B cell (primary cell): Measurements from ENCODE around the gene GSTA3. TPM values are rescaled to one million over a fixed set of nuclear protein-coding genes. Genes with fewer than 3 reads are reported as not detected.
"Not testable (repeated sequence)": the region's sequence is repeated elsewhere in the genome, so short reads cannot be mapped to it uniquely, and the experiment has no call there.

Source experiments
- ATAC-seq: fragments of 200-7000 bp; cut with Tn5 transposase; one replicate; pipeline ENCODE4 v1.10.0; 2021; ENCODE audit warnings: low read depth, mild to moderate bottlenecking, moderate number of reproducible peaks, moderate library complexity
- CTCF ChIA-PET: fragments of 350-600 bp; sonication (Branson Sonifier 250); formaldehyde crosslinking; loops from one replicate; lab custom pipeline; 2021; ENCODE audit warnings: antibody characterized with exemption, inconsistent platforms; lab: Charles Lee
- POLR2A ChIA-PET: fragments of 350-600 bp; sonication (Branson Sonifier 250); formaldehyde crosslinking; loops from one replicate; lab custom pipeline; 2021; ENCODE audit warnings: antibody characterized with exemption; lab: Charles Lee
- DNase-seq: peaks from one replicate; pipeline ENCODE4 v3.0.0; 2013
- H2AFZ ChIP-seq: 2 replicates; pipeline ENCODE4 v1.6.1; 2012; ENCODE audit warnings: mild to moderate bottlenecking, low read depth, low read length; ENCODE audit not compliant: insufficient read depth, poor library complexity, severe bottlenecking
- H3K27ac ChIP-seq, 2 donors: 1 replicate in 1 of 2; 2 replicates in 1 of 2; pipeline ENCODE4 v1.5.1; 2012 to 2013; ENCODE audit warnings: low read length in 2 of 2, mild to moderate bottlenecking in 2 of 2, moderate library complexity in 1 of 2
- H3K27me3 ChIP-seq, 4 experiments: fragments of 200-600 bp in 1 of 4; sonication (generic) in 1 of 4; replicated peaks in 1 of 4; 1 replicate in 2 of 4; 2 replicates in 2 of 4; pipeline versions ENCODE4 v1.6.1 to v1.7.0; 2013 to 2016; ENCODE audit warnings: low read length in 3 of 4, mild to moderate bottlenecking in 2 of 4, mixed read lengths in 1 of 4, moderate library complexity in 1 of 4; ENCODE audit not compliant: insufficient read depth in 4 of 4, control insufficient read depth in 3 of 4; ENCODE audit errors: control extremely low read depth in 1 of 4
- H3K36me3 ChIP-seq, 2 experiments: replicated peaks in 1 of 2; 1 replicate in 1 of 2; 2 replicates in 1 of 2; pipeline versions ENCODE4 v1.6.1 to v1.7.1; 2013; ENCODE audit warnings: low read length in 1 of 2; ENCODE audit not compliant: insufficient read depth in 2 of 2, control insufficient read depth in 1 of 2; ENCODE audit errors: control extremely low read depth in 1 of 2, extremely low read depth in 1 of 2
- H3K4me1 ChIP-seq, 2 donors: fragments of 200-600 bp in 1 of 2; sonication (generic) in 1 of 2; 1 replicate in 1 of 2; 2 replicates in 1 of 2; pipeline versions ENCODE4 v1.5.1 to v1.6.1; 2013 to 2017; ENCODE audit warnings: low read length in 2 of 2; ENCODE audit not compliant: control insufficient read depth in 2 of 2, insufficient read depth in 2 of 2
- H3K4me2 ChIP-seq: replicated peaks from 2 replicates; pipeline ENCODE3; 2012; ENCODE audit warnings: mild to moderate bottlenecking, low read depth, low read length; ENCODE audit not compliant: poor library complexity, severe bottlenecking
- H3K4me3 ChIP-seq, 5 experiments: fragments of 200-600 bp in 1 of 5; sonication (generic) in 1 of 5; 1 replicate in 3 of 5; 2 replicates in 2 of 5; pipeline versions ENCODE4 v1.5.1 to v1.7.0; 2011 to 2016; ENCODE audit warnings: low read length in 4 of 5, mild to moderate bottlenecking in 4 of 5, low read depth in 2 of 5, control low read depth in 1 of 5, moderate library complexity in 1 of 5; ENCODE audit not compliant: insufficient read depth in 1 of 5; ENCODE audit errors: control extremely low read depth in 1 of 5, extremely low read depth in 1 of 5
- H3K79me2 ChIP-seq: fragments of 200-600 bp; sonication (generic); one replicate; pipeline ENCODE4 v1.6.0; 2016; ENCODE audit warnings: low read length; ENCODE audit not compliant: control insufficient read depth, insufficient read depth
- H3K9ac ChIP-seq: fragments of 200-600 bp; sonication (generic); 2 replicates; pipeline ENCODE4 v1.6.1; 2017; ENCODE audit warnings: mild to moderate bottlenecking, low read length, moderate library complexity
- H3K9me3 ChIP-seq, 3 donors: one replicate each; pipeline versions ENCODE4 v1.6.1 to v1.7.1; 2013; ENCODE audit warnings: low read length in 2 of 3; ENCODE audit not compliant: control insufficient read depth in 2 of 3, insufficient read depth in 1 of 3; ENCODE audit errors: control extremely low read depth in 1 of 3
- H4K20me1 ChIP-seq: 2 replicates; pipeline ENCODE4 v1.6.0; 2012; ENCODE audit warnings: mild to moderate bottlenecking, low read length; ENCODE audit not compliant: insufficient read depth, control insufficient read depth, poor library complexity, severe bottlenecking
- H3K27ac Mint-ChIP-seq: one replicate; pipeline ENCODE4 v1.8.0; 2021; ENCODE audit warnings: mixed read lengths
- H3K27me3 Mint-ChIP-seq: one replicate; pipeline ENCODE4 v1.8.0; 2021; ENCODE audit warnings: mixed read lengths
- H3K4me1 Mint-ChIP-seq: one replicate; pipeline ENCODE4 v1.8.0; 2021; ENCODE audit warnings: mixed read lengths
- H3K4me3 Mint-ChIP-seq: one replicate; pipeline ENCODE4 v1.8.0; 2021; ENCODE audit warnings: mixed read lengths
- H3K9me3 Mint-ChIP-seq: one replicate; pipeline ENCODE4 v1.8.0; 2022; ENCODE audit warnings: mixed read lengths; ENCODE audit not compliant: insufficient read depth
- CTCF ChIP-seq: fragments of 200-600 bp; IDR thresholded peaks from one replicate; pipeline ENCODE4 v1.8.0; 2022; ENCODE audit warnings: antibody characterized with exemption, mild to moderate bottlenecking
- EZH2 ChIP-seq: IDR thresholded peaks from 2 replicates; pipeline ENCODE4 v1.6.1; 2012; ENCODE audit warnings: borderline replicate concordance, low read depth, mild to moderate bottlenecking, moderate library complexity, low read length; ENCODE audit not compliant: insufficient read depth, poor library complexity, severe bottlenecking
- WGBS: methylation state at CpG from one replicate; pipeline ENCODE4 v1.1.5; 2013; ENCODE audit warnings: missing lambda C conversion rate; ENCODE audit not compliant: insufficient coverage; 5-methylcytosine and 5-hydroxymethylcytosine counted together
- intact Hi-C: fragments of 100-400 bp; cut with micrococcal nuclease; formaldehyde crosslinking; loops from one replicate; pipeline ENCODE4 v1.10.0; 2022
- polyA plus RNA-seq: library from polyadenylated mRNA; depleted of rRNA; stranded (reverse); fragments of >200 nt; gene quantifications from 2 replicates; pipeline ENCODE4 v1.2.3, GENCODE V29; 2012
- total RNA-seq, 2 donors: library from RNA; stranded (reverse); fragments of 120-200 nt in 1 of 2; gene quantifications; 1 replicate in 1 of 2; 2 replicates in 1 of 2; pipeline versions ENCODE4 v1.2.3 to v1.2.4, GENCODE V29; 2013 to 2022

The GSTA3 gene
- total and polyA plus RNA-seq, 2 donors (not counting 1 experiment from before 2014, with no cell fraction given) = not detected

- Histone ChIP-seq H2AFZ (no peak overlapping the region), H3K4me2 (no peak overlapping the region), H3K4me1 (no peaks in the 10 kb centered on the region), H3K36me3 (no peaks in the 10 kb centered on the region), H3K79me2 (no peaks in the 10 kb centered on the region), H3K4me3 (no peak overlapping the region), H3K9me3 (no peaks in the 10 kb centered on the region), H3K27ac (no peak overlapping the region), H3K27me3 (peaks cover 0 to 2% (median 0%) of the 10 kb centered on the region in 4 experiments), H4K20me1 (no peaks in the 10 kb centered on the region), H3K9ac (no peak overlapping the region)
- ATAC-seq = no peak
- Mint-ChIP-seq H3K27ac (no peak overlapping the region), H3K9me3 (no peaks in the 10 kb centered on the region), H3K4me3 (no peak overlapping the region), H3K27me3 (peaks cover 11% of the 10 kb centered on the region), H3K4me1 (no peaks in the 10 kb centered on the region)
- intact Hi-C loops = no loop called here
- TF ChIP-seq CTCF (no peak), EZH2 (no peak)
- ChIA-PET CTCF (no interaction called here), POLR2A (no interaction called here)
- 100% methylated on average over 1 of the region's 1 CpG for WGBS
- no peak for DNase-seq
These were observed 41.3 kb downstream of the GSTA3 start for GRCh38 chr6:52868240-52868639.

GRCh38 chr6:52861151-52861550 lies 48.3 kb downstream of the GSTA3 start:
- H2AFZ ChIP-seq, POLR2A ChIA-PET, H3K9me3 Mint-ChIP-seq, H3K36me3 ChIP-seq, H3K4me2 ChIP-seq, H3K27me3 ChIP-seq, H3K27ac ChIP-seq, H3K4me1 ChIP-seq, H3K79me2 ChIP-seq, H4K20me1 ChIP-seq, intact Hi-C loops, H3K4me3 Mint-ChIP-seq, H3K9me3 ChIP-seq, H3K9ac ChIP-seq, H3K4me3 ChIP-seq, H3K27ac Mint-ChIP-seq, CTCF ChIA-PET, ATAC-seq, H3K4me1 Mint-ChIP-seq, DNase-seq: not testable (repeated sequence)
- H3K27me3 Mint-ChIP-seq = peaks cover 34% of the 10 kb centered on the region
- WGBS = 94% methylated on average over 7 of the region's 7 CpGs
